HG02840 (cell line): Measurements from ENCODE around the gene CACNA1C.

Source experiments
- ATAC-seq: cut with Tn5 transposase; IDR thresholded peaks from one replicate; pipeline ENCODE4 v1.9.1; 2021; ENCODE audit warnings: mild to moderate bottlenecking, moderate library complexity, moderate number of reproducible peaks; ENCODE audit not compliant: unreplicated experiment, low FRiP score

The CACNA1C gene

DNA sequence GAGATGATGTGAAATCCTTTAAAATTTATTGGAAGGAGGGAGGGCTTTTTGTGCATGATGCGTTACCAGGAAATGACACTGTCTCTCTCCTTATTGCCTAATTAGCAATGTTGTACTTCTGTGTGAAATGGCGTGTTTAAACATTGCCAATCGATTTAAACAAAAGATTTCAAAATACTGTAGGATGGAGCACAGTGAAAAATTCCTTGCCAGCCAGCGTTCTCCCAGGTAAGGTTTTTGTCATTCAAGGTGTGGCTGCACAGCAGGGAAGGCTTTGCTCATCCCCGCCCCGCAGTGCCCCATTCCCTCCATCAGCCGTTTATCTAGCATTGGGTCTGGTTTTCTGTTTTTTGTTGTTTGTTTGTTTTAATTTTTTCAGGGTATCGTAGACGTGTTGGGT, 137.3 kb downstream of the CACNA1C start:
- ATAC-seq: no peak

DNA sequence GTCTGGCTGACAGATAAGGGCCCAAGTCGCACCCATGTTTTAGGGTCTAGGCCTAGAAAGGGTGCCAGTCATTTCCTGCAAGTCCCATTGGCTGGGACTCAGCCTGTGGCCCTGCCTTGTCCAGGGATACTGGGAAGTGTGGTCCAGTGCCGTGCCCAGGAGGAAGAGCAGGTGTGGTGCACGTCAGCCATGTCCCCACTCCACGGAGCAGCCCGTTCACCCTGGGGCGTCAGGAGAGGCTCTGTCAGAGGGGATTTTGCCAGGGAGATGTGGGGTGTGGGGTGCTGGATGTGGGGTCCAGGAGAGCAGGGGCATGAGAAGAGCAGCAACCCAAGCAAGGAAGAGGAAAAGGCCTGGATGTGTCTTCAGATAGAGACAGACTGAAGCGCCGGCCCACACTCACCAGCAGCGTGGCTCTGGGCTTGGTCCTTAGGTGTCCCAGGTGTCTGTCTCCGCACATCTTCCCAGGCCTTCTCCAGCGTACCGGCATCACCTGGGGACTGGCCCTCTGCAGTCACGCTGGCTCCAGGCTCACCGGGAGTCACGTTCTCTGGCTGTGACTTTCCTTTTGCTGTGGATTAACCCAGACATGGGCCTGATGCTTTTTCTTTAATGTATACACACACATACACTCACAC, 138.2 kb downstream of the CACNA1C start:
- ATAC-seq: no peak

DNA sequence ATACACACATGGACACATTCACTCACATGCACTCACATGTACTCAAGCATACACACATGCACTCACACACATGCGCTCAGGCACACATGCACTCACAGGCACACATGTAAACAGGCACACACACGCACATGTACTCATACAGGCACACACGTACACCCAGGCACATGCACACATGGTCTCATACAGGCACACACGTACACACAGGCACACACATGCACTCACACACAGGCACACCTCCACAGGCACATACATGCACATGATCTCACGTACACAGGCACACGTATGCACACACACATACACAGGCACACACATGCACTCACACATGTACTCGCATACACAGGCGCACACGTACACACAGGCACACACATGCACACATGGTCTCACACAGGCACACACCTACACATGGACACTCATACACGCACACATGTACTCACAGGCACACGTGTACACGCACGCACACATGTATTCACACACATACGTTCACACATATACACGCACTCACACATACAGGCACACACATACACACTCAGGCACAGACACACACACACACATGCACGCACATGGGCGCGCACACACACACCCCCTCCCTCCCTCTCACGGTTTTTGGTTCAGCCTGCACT, 138.9 kb downstream of the CACNA1C start:
- no peak for ATAC-seq

DNA sequence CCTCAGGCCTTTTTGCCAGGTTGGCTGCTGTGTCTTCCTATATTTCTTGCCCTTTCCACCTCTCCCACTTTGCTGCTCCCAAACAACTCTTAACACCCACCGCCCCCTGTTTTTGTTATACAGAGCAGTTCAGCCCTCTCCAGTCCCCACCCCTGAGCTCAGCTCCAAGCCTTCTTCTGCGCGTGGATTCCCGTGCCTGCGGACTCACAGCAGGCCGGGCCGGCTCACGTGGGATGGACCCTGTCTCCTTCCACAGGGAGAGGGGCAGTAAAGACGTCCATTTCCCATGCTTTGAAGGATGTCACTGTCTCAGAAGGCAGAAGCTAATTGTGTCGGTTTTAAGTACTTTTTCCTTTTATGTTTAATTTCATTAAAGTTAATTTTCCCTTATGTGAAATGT, 139.4 kb downstream of the CACNA1C start:
- ATAC-seq: no peak

DNA sequence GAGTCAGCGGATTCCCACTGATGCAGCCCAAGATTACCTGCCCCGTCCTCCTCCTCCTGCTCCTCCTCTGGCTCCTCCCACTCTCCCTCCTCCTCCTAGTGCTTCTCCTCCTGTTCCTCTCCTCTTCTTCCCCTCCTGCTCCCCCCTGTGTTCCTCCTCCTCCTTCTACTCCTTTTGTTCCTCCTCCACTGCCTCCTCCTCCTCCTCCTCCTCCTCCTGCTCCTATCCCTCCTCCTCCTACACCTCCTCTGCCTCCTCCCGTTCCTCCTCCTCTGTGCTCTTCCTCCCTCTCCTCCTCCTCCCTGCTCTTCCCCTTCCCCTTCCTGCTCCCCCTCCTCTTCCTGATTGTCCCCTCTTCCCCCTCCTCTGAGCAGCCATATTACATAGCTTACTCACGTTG, 141.3 kb downstream of the CACNA1C start:
- no peak for ATAC-seq

DNA sequence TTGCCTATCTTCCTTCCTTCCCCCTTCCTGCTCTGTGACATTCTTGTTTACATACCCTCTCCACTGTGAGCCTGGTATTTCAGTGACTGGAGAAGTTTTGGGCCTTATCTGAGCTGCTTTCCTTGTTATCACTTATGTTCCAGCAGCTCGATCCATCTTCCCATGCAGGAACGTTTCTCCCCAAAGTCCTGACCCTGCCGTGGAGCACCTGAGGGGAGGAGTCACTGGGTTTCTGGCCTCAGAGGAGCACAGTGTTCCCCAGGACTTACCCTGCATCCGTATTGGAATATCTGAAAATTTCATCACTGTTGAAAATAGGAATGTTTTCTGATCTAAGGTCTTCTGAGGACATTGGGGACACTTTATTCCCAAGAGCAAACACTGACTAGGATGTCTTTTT, 141.8 kb downstream of the CACNA1C start:
- ATAC-seq: no peak

DNA sequence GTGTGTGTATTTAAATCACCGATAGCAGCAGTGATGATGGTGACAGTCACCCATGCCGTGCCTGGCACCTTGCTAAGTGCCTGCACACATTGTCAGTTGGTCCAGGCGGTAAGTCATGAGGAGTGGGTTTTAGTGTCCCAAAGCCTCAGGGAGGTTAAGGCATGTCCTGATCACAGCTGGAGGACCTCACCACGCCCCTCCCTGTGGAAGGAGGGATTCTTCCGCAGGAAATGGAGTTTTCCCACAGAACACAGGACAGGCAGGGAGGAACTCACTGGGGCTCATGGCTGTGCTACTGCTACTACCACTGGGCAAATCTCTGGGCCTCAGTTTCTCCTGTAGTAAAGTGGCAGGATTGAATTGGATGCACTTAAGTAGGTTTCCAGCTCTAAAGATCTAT, 142.3 kb downstream of the CACNA1C start:
- no peak for ATAC-seq

DNA sequence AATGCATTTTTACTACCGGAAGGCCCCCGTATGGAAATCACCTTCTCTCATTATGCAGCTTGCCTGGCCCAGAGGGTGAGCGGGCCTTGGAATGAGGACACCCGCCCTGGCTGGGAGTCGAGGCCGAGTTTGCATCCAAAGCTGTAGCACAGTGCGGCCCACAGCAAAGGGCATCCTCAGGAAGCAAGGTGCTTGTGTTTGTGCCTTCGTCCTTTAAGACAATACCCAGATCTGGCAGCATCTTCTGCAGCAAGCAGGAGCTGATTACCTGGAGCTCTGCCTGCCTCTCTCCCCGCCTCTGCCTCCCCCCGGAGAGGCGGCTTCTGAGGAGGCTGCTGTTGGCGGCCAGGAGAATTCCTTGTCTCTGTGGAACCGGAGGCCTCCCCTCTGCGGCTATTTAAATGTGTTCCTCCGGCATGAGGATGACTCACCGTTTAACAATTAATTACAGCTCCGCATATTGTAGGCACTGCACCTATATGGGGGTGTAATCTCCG, 145.3 kb downstream of the CACNA1C start:
- ATAC-seq: no peak

DNA sequence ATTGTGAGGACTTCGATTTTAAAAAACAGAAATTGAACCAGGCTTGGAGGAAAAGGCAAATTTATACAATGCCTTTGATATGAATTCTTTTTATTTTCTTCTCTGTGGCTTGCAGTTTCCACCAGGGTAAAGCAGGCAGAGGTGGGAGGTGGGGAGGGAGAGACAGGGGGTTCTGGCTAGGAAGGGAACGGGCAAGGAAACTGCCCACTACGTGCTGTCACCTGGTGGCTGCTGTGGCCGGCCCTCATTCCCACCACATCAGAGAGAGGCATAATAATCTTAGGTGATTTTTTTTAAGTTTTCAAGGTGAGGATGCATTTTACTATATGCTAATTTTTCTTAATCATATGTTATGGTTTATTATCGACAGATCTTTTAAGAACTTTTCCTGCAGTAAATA, 145.8 kb downstream of the CACNA1C start:
- no peak for ATAC-seq

DNA sequence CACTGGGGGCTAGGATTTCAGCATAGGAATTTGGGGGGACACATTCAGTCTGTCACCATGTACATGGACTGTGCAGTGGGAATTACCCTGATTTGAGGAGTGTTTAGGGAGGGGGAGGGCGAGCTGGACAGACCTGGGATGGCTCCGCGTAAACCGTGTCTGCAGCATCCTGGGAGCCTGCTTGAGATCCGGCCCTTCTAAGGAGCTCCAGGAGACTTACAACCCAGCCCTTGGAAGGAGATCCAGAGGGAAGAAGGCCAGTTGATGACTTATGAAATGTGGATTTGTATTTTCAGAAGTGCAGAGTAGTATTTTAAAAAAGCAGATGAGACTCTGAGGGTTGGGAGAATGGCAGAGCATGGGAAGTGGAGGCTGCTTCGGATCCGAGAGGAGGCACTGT, 153.2 kb downstream of the CACNA1C start:
- no peak for ATAC-seq

DNA sequence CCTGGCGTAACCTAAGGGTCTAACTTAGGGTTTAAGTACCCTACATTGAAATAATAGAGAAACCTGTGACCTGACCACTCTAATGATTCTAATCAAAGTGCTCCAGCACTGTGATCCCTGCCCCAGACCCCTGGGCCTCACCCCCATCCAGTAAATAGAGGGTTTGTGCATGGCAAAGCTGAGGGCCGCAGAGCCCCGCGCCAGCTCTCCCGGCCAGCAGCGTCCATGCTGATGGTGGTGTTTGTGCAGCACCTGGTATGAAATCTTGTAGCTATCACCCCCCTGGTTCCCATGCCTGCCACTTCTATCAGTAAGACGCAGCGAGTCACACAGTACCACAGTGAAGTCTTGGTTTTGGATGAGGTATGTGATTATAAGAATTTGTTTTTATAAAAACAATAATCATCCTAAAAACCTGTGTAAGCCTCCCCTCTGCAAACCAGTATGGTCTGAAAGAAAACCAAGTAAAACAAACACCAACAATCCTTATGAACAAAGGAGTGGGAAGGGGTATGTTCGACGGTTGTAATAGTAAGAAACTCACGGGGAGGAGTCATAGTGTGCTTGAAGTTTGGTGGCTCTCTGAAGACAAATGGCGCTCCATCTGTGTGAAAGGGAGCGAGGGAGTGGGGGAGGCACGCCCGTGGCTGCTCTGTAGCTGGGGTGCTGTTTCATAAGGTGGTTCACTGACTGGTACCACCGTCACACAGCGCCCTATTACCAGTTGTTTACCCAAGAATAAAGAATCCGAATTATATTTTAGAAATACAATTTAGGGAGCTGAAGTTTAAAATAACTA, 156.2 kb downstream of the CACNA1C start:
- ATAC-seq: no peak

DNA sequence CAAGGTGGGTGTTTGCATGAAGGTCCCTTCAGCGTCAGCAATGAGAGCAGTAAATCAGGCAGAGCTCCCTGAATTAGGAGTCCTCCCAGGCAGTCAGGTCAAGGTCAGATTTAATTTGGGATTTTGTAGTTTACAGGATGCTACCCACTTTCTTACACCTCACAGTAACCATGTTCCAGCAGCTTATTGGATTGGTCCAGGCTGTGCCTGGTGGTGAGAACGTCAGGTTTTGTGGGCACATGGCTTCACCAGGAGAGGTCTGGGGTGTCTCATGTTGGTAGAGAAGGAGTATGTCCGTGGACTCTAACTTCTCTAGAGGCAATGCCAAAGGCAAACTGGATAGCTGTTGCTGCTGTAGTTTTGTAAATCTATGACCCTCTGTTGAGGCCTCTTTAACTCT, 158.3 kb downstream of the CACNA1C start:
- ATAC-seq: no peak

DNA sequence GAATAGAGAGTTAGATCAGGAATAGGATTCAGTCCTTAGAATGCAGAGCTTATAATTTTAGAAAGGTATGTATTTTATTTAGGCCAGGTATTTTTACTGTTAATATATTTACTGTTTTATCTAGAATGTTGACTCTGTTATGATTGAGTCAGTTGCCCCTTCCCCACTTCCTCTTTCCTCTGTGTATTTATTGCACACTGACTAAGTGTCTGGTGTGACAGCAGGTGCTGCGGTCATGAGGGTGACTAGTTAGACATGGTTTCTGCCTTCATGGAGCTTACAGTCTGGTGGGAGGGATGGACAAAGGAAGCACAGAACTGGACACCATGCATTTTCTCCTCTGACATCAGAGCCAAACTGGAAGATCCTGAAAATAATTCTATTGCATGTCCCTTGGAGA, 159.8 kb downstream of the CACNA1C start:
- ATAC-seq: no peak

DNA sequence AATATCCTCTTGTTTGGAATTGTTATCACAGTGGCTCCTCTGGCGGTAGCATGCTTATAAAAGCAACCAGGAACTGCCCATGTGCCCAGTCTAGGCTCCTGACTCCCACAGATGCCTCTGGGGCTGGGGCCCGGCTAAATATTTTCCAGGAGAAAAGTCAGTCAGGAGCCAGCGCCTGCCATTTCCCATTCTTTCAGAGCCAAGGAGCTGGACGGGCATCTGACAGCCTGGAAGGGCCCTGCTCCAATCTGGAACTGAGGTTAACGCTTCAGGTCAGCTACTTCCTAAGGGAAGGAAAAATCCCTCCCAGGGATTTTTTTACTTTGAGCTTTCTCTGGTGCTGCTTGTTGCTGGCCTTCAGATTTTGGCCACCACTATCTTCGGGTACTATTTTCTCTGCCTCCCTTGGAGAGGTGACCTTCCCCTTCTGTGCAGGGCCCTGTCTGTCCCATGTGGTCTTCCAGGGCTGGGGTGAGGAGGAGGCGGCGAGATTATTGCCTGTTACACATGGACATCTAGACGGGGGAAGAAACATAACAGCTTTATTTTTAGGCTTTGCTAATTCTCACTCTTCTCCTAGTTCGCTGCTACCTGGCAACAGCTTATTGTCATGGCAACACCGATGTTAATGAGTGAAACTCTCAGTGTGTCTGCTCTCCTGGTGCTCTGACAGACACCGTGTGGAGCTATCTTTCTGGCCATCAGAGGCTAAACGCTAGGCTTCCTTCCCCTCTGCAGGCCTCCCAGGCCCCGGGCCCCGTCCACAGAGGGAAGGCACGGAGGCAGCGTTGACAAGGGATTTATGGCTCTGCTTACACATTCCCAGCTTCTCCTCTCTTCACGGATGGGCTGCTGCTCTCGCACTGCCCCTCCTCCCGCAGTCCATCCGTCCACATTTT, 160.4 kb downstream of the CACNA1C start:
- no peak for ATAC-seq

DNA sequence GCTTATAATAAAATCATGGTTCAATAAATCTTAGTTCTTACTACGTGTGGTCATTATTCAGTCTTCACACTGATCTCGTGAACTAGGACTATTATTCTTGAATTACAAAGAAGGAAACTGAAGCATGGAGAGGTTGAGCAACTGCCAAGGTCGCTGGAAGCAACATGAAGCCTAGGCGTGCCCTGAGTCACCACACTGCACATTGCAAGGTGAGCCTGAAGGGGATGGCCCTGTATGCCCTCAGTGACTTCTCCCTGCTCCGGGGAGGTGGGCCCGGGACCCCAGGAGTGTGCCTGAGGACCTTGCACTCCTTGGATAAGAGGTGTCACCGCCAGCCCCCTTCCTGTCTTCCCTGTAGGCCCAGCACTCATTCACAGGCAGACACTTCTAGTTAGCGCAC, 161.6 kb downstream of the CACNA1C start:
- no peak for ATAC-seq

DNA sequence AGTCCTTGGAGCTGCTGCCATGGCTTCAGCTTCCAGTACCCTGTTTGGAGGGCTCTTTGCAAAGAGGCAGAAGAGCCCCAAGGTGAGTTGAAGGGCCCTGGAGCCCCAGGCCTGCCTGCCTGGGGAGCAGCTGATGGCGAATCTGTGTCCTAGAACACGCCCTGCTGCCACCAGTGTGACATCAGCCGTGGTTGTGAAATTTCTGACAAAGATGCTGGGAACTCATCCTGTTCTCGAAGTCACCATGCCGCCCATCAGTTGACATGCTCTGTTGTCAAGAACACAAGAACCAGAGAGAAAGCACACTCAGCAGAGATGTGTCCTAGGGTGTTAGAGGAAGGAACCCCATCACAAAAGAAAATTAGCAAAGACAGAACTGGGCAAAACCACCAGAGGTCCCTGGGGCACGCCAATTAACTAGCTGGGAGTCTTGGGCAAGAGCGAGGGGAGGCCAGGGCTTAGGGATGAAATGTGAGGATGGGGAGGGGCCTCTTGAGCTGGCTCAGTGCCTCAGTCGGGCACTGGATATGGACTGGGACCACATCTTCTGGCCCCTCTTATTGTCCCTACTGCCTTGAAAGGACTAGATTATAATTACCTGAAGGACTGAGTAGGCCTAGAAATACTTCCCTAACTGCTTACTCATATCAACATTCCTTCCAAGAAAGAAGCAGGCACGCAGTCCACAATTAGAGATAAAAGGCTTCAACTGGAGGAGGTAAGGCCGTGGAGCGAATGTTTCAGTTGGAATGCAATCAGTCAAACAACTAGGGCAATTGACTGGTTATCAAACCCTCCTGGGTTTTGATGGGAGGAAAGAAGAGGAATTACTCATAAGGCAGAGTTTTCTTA, 163.1 kb downstream of the CACNA1C start:
- no peak for ATAC-seq

DNA sequence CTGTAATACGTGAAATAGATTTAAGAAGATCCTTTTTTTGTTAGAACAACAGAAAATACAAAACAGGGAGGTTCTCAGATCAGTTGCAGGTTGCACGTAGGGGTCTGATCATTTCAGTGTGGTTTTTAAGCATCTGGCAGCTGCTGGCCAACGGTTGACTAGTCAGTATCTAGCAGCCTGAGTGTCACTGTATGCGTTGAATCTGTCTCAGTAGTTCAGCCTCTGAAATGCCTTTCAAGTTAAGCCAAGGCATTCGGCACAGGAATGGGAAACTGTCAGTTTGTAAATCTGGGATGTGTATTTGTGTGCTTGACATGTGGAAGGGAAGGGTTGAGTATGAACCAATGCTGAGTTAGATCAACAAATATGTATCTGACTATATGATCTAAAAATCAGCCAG, 165.9 kb downstream of the CACNA1C start:
- no peak for ATAC-seq

DNA sequence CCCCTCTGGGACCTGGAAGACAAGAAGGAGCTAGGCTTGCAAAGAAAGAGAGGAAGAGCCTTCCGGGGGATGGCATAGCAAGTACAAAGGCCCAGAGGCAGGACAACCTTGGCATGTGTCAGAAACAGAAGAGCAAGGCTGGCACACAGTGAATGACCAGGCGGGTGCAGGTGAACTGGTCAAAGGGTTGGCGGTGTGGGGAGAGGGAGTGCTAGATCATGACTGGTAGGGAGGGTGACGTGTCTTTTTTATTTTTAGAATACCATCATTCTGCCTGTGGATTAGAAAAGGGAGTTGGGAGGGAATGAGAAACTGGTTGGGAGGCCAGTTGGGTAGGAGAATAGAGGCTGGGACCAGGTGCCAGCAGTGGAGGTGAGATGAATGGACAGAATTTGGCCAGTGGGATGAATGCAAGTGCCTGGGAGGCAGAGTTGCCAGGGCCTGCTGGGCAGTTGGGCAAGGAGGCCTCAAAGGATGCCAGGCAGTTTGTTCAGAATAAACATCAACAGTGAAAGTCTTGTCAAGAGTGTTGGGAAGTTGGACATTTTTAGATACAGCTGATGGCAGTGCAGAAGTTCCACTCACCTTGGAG, 168.3 kb downstream of the CACNA1C start:
- ATAC-seq: no peak

DNA sequence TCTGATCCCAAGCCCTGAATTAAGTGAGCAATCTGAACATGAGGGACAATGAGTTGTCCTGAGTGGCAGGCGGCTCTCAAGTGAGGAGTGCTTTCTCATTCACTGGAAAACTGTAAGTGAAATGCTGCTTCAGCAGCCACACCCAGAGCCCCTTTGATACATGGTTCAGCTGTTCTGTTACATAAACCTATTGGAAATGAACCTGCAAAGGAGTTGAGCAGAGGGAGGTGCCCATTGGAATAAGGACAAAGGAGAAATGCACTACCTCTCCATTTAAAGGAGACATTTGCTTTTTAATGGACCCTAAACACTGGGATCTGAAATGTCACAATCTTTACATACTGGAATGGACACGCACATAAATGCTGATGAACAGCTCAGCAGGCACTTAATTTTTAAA, 169.9 kb downstream of the CACNA1C start:
- ATAC-seq: no peak
